Measurements from ENCODE around the gene SRL. TPM values are rescaled to one million over a fixed set of nuclear protein-coding genes. Genes with fewer than 3 reads are reported as not detected.

Gene SRL
- under 0.01 TPM in 1 of 2 replicates, not detected in the other for total RNA-seq (2012; rRNA removed)
- polyA plus RNA-seq (2012; rRNA removed) = 0.04 and 0.14 TPM in 2 replicates
- 0.08 TPM in 2 replicates for polyA plus RNA-seq (2012; cell fraction: cytosol; rRNA removed)
- polyA plus RNA-seq (2012; cell fraction: nucleus; rRNA removed; ENCODE audit: low replicate concordance) = 0.04 and 0.13 TPM in 2 replicates
- percentile 7 among the genes with signal in this experiment for Bru-seq, nascent RNA
- percentile 23 among the genes with signal in this experiment for BruChase-seq, experiment 1, labeled RNA remaining after a 6-hour chase
- percentile 16 among the genes with signal in this experiment for BruChase-seq, experiment 2, labeled RNA remaining after a 2-hour chase
- long read RNA-seq = 0 reads

DNA sequence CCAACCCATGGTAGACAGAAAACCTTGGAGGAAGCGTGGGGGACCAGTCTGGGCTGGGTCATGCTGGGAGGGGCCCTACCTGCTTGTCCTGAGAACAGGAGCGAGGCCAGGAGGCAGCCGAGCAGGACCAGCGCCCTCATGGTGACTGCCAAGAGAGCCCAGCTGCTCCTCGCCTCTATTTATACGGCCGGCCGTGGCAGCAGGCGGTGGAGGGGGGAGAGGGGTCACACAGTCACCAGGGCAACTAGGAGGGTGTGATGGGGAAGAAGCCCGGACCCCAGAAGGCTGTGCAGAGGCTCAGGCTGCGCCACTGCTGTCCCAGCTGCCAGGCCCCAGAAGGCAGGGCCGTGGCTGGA lies at the start of gene SRL:
Gene SRL, minus strand, starts transcription at position 153 of the 356 bp plus-strand sequence. Its CDS starts 13 bp downstream, at position 140.
- Histone ChIP-seq H3K18ac (ENCODE audit: low read depth, low read length) (no peak within 1 kb of the TSS), H3K27ac (ENCODE audit: insufficient read depth, low read length) (no peak within 1 kb of the TSS), H3K9me1 (ENCODE audit: insufficient read depth, low read length) (peaks cover 2% of the 10 kb centered on the region; the same call in 1 of the 2 replicates), H4K8ac (ENCODE audit: low read depth in 2 of 2, low read length in 2 of 2) (no peak within 1 kb of the TSS), H3K4me2 (ENCODE audit: low read depth, low read length) (no peak within 1 kb of the TSS), H2AK9ac (replicated peaks; ENCODE audit: low read depth, low read length, poor library complexity) (no peak within 1 kb of the TSS), H4K5ac (ENCODE audit: low read depth, low read length) (no peak within 1 kb of the TSS), H4K20me1 (ENCODE audit: insufficient read depth, low read length) (no peaks in the 10 kb centered on the region), H3K36me3 (ENCODE audit: control insufficient read depth, insufficient read depth, low read length) (no peaks in the 10 kb centered on the region), H3K4ac (ENCODE audit: low read depth, low read length) (no peak within 1 kb of the TSS), H2AK5ac (ENCODE audit: low read depth, low read length) (no peak within 1 kb of the TSS), H2BK20ac (ENCODE audit: low read depth, low read length) (no peak within 1 kb of the TSS), H3K4me3 (ENCODE audit: insufficient read depth, low read depth, low read length) (no peak within 1 kb of the TSS), H3K56ac (ENCODE audit: extremely low read depth, insufficient read depth, low read length) (no peak within 1 kb of the TSS), H3K23ac (ENCODE audit: low read depth, low read length) (no peak within 1 kb of the TSS), H3K4me1 (ENCODE audit: control insufficient read depth, insufficient read depth, low read length) (0 out of 2 replicates have a peak, but pooled peaks cover 2% of the 10 kb centered on the region), H3K14ac (replicated peaks; ENCODE audit: low read depth, low read length) (no peak within 1 kb of the TSS), H3K9ac (ENCODE audit: low read depth, low read length) (no peak within 1 kb of the TSS), H2BK5ac (ENCODE audit: low read depth, low read length, poor library complexity, severe bottlenecking) (no peak within 1 kb of the TSS), H2BK15ac (ENCODE audit: low read depth, low read length) (no peak within 1 kb of the TSS), H3K79me1 (ENCODE audit: low read depth in 1 of 2, low read length in 2 of 2) (no peaks in the 10 kb centered on the region), H3K9me3 (ENCODE audit: control insufficient read depth, insufficient read depth, low read length) (no peaks in the 10 kb centered on the region), H2BK120ac (ENCODE audit: low read depth, low read length) (no peak within 1 kb of the TSS), H2AFZ (replicated peaks; ENCODE audit: low read length, poor library complexity) (no peak within 1 kb of the TSS), H3K27me3 (ENCODE audit: control insufficient read depth, insufficient read depth, low read length) (no peaks in the 10 kb centered on the region; the same call in 1 of the 2 replicates), H4K91ac (ENCODE audit: insufficient read depth, low read depth, low read length) (no peak within 1 kb of the TSS)
- TF ChIP-seq, protein P1, sequence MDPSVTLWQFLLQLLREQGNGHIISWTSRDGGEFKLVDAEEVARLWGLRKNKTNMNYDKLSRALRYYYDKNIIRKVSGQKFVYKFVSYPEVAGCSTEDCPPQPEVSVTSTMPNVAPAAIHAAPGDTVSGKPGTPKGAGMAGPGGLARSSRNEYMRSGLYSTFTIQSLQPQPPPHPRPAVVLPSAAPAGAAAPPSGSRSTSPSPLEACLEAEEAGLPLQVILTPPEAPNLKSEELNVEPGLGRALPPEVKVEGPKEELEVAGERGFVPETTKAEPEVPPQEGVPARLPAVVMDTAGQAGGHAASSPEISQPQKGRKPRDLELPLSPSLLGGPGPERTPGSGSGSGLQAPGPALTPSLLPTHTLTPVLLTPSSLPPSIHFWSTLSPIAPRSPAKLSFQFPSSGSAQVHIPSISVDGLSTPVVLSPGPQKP (IDR thresholded peaks at IDR 0.05; ENCODE audit: borderline replicate concordance, low read depth, low read length) = no peak
- TF ChIP-seq, protein P2, sequence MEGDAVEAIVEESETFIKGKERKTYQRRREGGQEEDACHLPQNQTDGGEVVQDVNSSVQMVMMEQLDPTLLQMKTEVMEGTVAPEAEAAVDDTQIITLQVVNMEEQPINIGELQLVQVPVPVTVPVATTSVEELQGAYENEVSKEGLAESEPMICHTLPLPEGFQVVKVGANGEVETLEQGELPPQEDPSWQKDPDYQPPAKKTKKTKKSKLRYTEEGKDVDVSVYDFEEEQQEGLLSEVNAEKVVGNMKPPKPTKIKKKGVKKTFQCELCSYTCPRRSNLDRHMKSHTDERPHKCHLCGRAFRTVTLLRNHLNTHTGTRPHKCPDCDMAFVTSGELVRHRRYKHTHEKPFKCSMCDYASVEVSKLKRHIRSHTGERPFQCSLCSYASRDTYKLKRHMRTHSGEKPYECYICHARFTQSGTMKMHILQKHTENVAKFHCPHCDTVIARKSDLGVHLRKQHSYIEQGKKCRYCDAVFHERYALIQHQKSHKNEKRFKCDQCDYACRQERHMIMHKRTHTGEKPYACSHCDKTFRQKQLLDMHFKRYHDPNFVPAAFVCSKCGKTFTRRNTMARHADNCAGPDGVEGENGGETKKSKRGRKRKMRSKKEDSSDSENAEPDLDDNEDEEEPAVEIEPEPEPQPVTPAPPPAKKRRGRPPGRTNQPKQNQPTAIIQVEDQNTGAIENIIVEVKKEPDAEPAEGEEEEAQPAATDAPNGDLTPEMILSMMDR (conservative IDR thresholded peaks at IDR 0.05; ENCODE audit: low read depth, low read length) = no peak
- TF ChIP-seq RAD21 (IDR thresholded peaks at IDR 0.05; ENCODE audit: low read length) = no peak
- no peak for TF ChIP-seq MAZ (IDR thresholded peaks at IDR 0.05; ENCODE audit: borderline replicate concordance, low read depth, low read length)
- TF ChIP-seq RFX5 (IDR thresholded peaks at IDR 0.05; ENCODE audit: low read depth, low read length) = no peak
- TF ChIP-seq RCOR1 (IDR thresholded peaks at IDR 0.05; ENCODE audit: insufficient replicate concordance, low read length) = no peak
- TF ChIP-seq FOS (IDR thresholded peaks at IDR 0.05; ENCODE audit: low read depth, low read length) = no peak
- no peak for TF ChIP-seq NFE2L2 (IDR thresholded peaks at IDR 0.05; ENCODE audit: low read depth, low read length)
- TF ChIP-seq MAFK (IDR thresholded peaks at IDR 0.05; ENCODE audit: low read depth, low read length) = no peak
- no peak for TF ChIP-seq BHLHE40 (IDR thresholded peaks at IDR 0.05; ENCODE audit: low read depth, low read length)
- no peak for TF ChIP-seq CHD1 (IDR thresholded peaks at IDR 0.05; ENCODE audit: low read depth, low read length)
- no peak for TF ChIP-seq CEBPB (IDR thresholded peaks at IDR 0.05; ENCODE audit: low read depth, low read length)
- TF ChIP-seq MXI1 (IDR thresholded peaks at IDR 0.05; ENCODE audit: borderline replicate concordance, low read depth, low read length) = no peak
- TF ChIP-seq SMC3 (IDR thresholded peaks at IDR 0.05; ENCODE audit: low read depth, low read length) = no peak
- no peak for TF ChIP-seq POLR2A (IDR thresholded peaks at IDR 0.05; ENCODE audit: low read depth, low read length)
- TF ChIP-seq, protein P3, sequence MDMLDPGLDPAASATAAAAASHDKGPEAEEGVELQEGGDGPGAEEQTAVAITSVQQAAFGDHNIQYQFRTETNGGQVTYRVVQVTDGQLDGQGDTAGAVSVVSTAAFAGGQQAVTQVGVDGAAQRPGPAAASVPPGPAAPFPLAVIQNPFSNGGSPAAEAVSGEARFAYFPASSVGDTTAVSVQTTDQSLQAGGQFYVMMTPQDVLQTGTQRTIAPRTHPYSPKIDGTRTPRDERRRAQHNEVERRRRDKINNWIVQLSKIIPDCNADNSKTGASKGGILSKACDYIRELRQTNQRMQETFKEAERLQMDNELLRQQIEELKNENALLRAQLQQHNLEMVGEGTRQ (IDR thresholded peaks at IDR 0.05; ENCODE audit: low read depth, low read length) = no peak
- dilution Hi-C loops (cut with HindIII; ENCODE audit: low sequenced_read_pairs, unreplicated experiment) = no loop called here
- WGBS, 2 experiments (ENCODE audit: extremely low coverage in 2 of 2, insufficient read length in 1 of 2) = 53% methylated on average over 6 of the region's 12 CpGs; no CpG with 5 or more reads in 1 of the 2 experiments
- BruUV-seq (replicated peaks) = no TSS peak
- in situ Hi-C loops (cut with MboI; ENCODE audit: low sequenced_read_pairs) = no loop called here
- intact Hi-C loops (cut with micrococcal nuclease) = no loop called here
- ATAC-seq (ENCODE audit: low read depth) (no peak), DNase-seq (no peak)
- CTCF ChIA-PET = interaction anchor here (0.9 kb wide), 1 partner anchor 12 kb away, joined by 3 read pairs; no protein-coding TSS in a partner anchor
- POLR2A ChIA-PET (ENCODE audit: unreplicated experiment) = no interaction called here
